GM04504 (cell line): ENCODE measurements around the gene OR9Q2.
"Not testable (repeated sequence)": the region's sequence is repeated elsewhere in the genome, so short reads cannot be mapped to it uniquely, and the experiment has no call there.

Experiments
- DNase-seq: peaks from one replicate; pipeline ENCODE4 v3.0.0-alpha.2; 2012; ENCODE audit warnings: low read depth

OR9Q2 gene, protein sequence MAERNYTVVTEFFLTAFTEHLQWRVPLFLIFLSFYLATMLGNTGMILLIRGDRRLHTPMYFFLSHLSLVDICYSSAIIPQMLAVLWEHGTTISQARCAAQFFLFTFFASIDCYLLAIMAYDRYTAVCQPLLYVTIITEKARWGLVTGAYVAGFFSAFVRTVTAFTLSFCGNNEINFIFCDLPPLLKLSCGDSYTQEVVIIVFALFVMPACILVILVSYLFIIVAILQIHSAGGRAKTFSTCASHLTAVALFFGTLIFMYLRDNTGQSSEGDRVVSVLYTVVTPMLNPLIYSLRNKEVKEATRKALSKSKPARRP

DNA sequence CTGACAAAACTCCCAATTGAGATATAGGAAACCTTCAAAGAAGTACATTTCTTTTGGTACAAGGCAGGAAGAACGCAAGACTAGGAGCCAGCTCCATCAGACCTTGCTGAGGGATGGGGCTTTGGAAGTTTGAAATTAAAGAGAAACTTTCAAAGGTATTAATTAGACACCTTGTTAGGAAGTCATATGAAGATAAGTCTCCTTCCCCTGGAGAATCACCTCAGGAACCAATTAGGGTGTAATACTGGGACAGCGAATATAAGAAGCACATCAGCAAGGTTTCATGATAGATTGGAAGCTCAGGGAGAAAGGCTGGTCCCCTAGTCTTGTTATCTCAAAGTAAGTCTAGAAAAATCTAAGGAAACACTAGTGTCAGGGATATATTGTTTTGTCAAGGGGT is at the start of gene OR9Q2:
TSS of gene OR9Q2 (plus strand) at position 301 of the 400 bp plus-strand sequence. CDS start 1,421 bp downstream, outside the sequence.
- DNase-seq, result no peak

DNA sequence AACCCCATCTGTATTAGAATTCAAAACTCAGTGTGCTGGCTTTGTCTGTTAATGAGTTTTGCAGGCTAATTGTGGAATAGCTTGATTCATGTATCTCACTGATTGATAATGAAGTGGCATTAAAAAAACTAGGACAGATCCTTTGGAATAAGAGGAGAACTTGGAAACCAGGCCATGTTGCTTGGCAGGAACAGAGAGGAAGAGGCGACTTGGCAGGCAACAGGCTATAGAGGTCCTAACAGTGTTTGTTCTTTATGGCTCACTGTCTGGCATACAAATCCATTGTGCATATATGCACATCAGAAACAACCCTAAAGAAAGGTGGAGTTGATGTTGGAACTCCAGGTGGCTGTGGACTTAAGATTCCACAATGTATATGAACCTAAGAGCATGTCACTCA is 46.1 kb upstream of the OR9Q2 start:
- DNase-seq, result no peak

GRCh38 chr11:58152781-58153180 is 36.1 kb upstream of the OR9Q2 start:
- DNase-seq, result no peak

DNA sequence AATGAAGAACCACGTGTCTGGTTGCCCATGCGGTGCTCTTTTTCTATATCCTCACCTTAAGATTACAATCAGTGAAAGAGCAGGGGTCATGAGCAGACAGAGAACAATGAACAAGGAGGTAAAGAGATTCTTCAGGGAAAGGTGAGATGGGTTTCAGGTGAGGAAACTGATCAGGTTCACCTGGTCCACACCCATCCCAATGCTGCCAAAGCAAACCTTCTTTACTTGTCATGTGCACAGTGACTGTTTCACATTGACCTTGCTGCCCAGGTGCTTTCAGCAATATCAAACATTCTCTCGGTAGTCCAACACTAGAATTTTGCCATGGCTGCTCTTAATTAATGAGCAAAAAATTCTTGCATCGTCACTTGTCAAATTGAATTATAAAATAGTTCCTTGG is 24.5 kb upstream of the OR9Q2 start:
- no peak for DNase-seq

DNA sequence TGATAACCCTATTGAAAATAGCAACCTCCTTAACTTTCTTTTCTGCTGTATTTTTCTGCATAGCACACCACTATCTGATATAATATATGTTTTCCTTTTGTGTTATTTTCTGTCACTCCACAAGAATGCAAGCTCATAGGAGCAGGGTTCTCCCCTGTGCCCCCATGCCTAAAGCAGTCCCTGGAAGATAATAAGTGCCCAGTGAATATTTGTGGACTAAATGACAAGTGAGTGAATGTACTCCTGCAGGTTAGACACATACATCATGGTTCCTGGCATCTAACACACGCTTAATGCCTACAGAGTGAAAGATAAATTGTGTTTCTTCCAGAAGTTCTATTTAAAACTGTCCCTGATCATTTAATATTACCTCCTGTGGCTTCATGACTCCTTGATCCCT is 23.9 kb upstream of the OR9Q2 start:
- DNase-seq, result no peak

DNA sequence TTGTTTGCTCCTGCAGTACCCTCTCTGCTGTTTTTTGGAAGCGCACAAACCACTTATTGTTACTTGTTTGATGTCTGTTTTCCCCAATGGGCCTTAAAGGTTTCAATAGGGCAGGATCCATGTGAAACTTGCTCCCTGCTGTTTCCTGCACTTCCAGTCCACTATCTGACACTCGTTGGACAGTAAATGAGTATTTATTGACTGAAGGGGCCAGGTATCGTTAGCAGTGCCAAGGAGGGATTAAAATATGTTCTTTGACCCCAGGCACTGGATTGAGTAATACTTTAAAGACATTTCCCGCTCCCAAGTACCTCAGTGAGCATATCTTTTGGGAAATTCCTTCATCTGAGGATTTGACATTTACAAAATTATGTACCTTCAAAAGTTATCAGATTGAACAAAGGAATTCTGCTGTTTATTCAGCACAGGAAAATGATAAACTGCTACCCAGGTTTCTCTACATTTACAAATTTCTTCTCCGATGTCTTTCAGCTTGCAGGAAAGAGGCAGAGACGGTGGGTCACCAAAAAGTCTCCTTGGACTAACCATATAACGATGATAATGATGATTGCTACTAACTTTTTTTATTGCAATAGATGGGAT is 23.3 kb upstream of the OR9Q2 start:
- DNase-seq, result no peak

- DNase-seq, result no peak
These were observed 11.3 kb upstream of the OR9Q2 start for GRCh38 chr11:58177409-58178054.

DNA sequence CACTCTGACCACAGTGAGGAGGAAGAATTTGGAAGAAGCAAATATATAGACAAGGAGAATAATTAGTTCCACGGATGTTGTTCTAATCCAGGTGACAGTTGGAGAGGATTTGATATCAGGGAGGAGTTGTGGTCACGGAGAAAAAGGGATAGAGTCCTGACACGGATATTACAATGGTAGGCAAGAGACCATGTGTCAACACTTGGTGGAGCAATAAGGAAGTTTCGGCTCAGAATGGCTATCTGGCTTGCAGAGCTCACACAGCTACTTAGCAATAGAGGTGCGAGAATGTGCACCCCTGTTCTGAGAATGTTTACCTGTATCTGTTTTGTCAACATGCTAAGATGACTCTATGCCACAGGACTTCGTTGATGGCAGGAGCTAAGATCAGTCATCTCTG is 10.4 kb upstream of the OR9Q2 start:
- DNase-seq, result no peak

- DNase-seq, result no peak
These were observed 9.2 kb upstream of the OR9Q2 start for GRCh38 chr11:58179648-58180047.

GRCh38 chr11:58186938-58187337 is 1.9 kb upstream of the OR9Q2 start:
- DNase-seq, result no peak

DNA sequence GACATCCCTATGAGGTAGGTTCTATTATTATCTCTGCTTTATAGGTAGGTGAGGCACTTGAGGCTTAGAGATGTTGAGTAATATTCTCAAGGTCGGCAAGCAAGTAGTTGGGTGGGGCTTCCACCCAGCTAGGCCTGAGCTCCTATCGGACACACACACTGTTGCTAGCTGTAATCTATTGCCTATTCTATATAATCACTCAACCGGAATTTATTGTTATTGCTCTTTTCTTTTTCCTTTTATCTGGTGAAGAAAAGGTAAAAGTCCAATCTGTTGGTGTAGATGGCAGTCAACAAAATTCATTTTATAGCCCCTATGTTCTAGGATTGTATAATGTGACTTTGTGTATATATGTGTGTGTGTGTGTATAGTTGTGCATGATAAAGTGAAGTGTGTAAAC is 3.4 kb downstream of the OR9Q2 start:
- no peak for DNase-seq

GRCh38 chr11:58193391-58193790 is 4.5 kb downstream of the OR9Q2 start:
- no peak for DNase-seq

GRCh38 chr11:58195939-58196338 is 7.1 kb downstream of the OR9Q2 start:
- DNase-seq, result no peak

GRCh38 chr11:58199271-58199670 is 10.4 kb downstream of the OR9Q2 start:
- DNase-seq, result no peak

DNA sequence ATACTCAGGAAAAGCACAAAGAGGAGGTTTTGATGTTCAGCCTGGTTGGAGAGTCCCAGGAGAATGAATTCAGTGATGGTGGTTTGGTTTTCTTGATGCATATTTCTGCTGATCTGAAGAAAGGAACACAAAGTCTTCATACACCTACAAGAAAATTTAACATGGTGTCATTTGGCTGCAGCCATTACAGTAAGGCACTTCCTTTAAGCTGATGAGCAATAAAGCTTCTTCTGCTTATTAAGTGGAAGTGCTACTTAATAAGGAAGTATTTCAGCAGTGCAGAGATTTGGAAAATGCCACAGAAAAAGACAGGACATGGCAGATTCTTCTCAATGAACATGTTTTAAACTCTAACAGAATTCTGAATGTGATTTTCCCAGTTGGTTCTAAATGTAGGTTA is 15.2 kb downstream of the OR9Q2 start, which contains the start of gene OR1S2:
TSS of gene OR1S2 (minus strand) at position 101 of the 400 bp plus-strand sequence. CDS start at position 101, 0 bp downstream.
- no peak for DNase-seq

- DNase-seq, result not testable (repeated sequence)
These were observed 23.6 kb downstream of the OR9Q2 start, which contains the start of gene OR1S1 for GRCh38 chr11:58212420-58212819. Gene OR1S1 (plus strand): TSS chr11:58212720.

DNA sequence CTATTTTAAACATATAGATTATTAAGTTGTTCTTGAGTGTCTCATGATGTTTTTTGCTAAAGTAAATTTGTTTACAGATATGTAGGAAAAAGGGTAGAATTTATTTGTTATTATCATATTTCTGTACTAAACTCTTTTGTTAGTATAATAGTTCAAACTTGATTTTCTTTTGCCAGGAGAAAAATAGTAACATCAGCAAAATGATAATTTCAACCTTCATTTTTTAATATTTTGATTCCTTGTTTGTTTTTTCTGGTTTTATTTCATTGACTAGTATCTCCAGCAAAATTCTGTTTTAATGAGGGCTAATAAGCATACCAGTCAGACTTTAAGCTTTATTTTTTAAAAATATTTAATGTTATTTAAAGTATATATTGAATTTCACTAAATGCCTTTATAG is 27.6 kb downstream of the OR9Q2 start:
- no peak for DNase-seq

GRCh38 chr11:58222721-58223120 is 33.9 kb downstream of the OR9Q2 start:
- DNase-seq, result no peak

GRCh38 chr11:58227956-58228615 is 39.2 kb downstream of the OR9Q2 start:
- DNase-seq, result no peak
